Left lung (tissue), 10 donors: Measurements from ENCODE around the gene KDM5A. TPM values are rescaled to one million over a fixed set of nuclear protein-coding genes. Genes with fewer than 3 reads are reported as not detected.
A peak's percentile ranks its signal among the peaks of the same experiment; 100 is the strongest.

Source experiments
- ATAC-seq: fragments of 200-7000 bp; cut with Tn5 transposase; one replicate; pipeline ENCODE4 v1.9.1; 2020; ENCODE audit warnings: moderate library complexity
- DNase-seq, 4 donors: peaks; one replicate each; pipeline ENCODE4 v3.0.0-alpha.2; 2013 to 2020
- H3K27ac ChIP-seq, 2 donors: fragments of 200-600 bp; sonication (generic) in 1 of 2; one replicate each; pipeline versions ENCODE4 v1.5.0 to v1.8.0; 2020 to 2021
- H3K27me3 ChIP-seq, 2 donors: fragments of 200-600 bp; sonication (generic) in 1 of 2; one replicate each; pipeline versions ENCODE4 v1.5.0 to v1.8.0; 2020 to 2021
- H3K36me3 ChIP-seq, 2 donors: fragments of 200-600 bp; sonication (generic) in 1 of 2; one replicate each; pipeline versions ENCODE4 v1.5.0 to v1.8.0; 2020 to 2021
- H3K4me1 ChIP-seq, 2 donors: fragments of 200-600 bp; one replicate each; pipeline ENCODE4 v1.8.0; 2021
- H3K4me3 ChIP-seq, 2 donors: fragments of 200-600 bp; sonication (generic) in 1 of 2; one replicate each; pipeline versions ENCODE4 v1.5.0 to v1.8.0; 2020 to 2021; ENCODE audit warnings: mild to moderate bottlenecking in 1 of 2
- H3K9me3 ChIP-seq, 2 donors: fragments of 200-600 bp; sonication (generic) in 1 of 2; one replicate each; pipeline versions ENCODE4 v1.5.0 to v1.8.0; 2020 to 2021
- intact Hi-C, 2 donors: fragments of 100-400 bp; cut with DNase I; formaldehyde crosslinking; loops; one replicate each; pipeline versions ENCODE4 v1.11.2 to v1.14.2; 2022
- polyA plus RNA-seq, 6 donors: library from polyadenylated mRNA; unstranded; fragments of 120-200 nt; gene quantifications; one replicate each; pipeline ENCODE4 v1.2.1, GENCODE V29; 2013; ENCODE audit not compliant: insufficient read length in 6 of 6
- total RNA-seq, 2 donors: library from RNA; stranded (reverse); fragmentation: NEBNext Ultra II Directional; extraction: Animal tissue kit (Norgen Biotek cat#: 25700); gene quantifications; one replicate each; pipeline ENCODE4 v1.2.1, GENCODE V29; 2021
- TF ChIP-seq, protein P1 (sequence below), 2 donors: fragments of 200-600 bp; sonication (generic) in 1 of 2; IDR thresholded peaks; one replicate each; pipeline versions ENCODE4 v1.5.0 to v1.8.0; 2021; ENCODE audit warnings: antibody characterized with exemption in 2 of 2
- donor health status: DM: no; HTN: yes; CAD: no.
- donor health status: DM: no; HTN: no; CAD: no.

The KDM5A gene
- total and polyA plus RNA-seq, 8 donors: 41.2 to 66.9 (median 51.5) TPM

DNA sequence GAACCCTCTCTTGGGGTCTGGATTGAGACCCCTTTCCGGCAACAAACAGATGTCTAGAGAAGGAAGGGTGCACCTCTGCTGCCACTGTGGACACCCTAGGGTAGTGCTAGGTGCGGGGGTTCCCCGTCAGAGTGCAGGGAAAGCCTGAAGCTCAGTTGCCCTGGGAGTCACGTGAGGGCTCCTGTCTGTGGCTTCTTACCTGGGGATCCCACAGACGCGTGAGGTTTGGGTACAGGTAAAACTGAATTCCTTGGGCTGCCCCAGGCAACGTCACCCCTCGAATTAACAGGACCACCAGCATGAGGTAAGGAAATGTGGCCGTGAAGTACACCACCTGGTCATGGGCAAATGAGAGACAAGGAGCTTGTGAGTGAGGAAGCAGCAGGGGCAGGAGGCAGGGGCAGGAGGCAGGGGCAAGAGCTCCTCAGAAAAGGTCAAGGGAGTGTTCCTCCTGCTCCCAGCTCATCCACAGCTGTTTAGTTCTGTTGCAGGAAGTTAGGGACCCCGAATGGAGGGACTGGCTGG lies 154.2 kb downstream of the KDM5A start:
- Histone ChIP-seq H3K4me3 (no peak overlapping the region), H3K9me3 (peaks cover 0 to 27% of the 10 kb centered on the region in 2 donors), H3K4me1 (no peaks in the 10 kb centered on the region), H3K27ac (no peak overlapping the region), H3K27me3 (peaks cover 0 to 8% of the 10 kb centered on the region in 2 donors), H3K36me3 (no peaks in the 10 kb centered on the region)
- DNase-seq: no peak
- ATAC-seq: no peak
- TF ChIP-seq, protein P1, sequence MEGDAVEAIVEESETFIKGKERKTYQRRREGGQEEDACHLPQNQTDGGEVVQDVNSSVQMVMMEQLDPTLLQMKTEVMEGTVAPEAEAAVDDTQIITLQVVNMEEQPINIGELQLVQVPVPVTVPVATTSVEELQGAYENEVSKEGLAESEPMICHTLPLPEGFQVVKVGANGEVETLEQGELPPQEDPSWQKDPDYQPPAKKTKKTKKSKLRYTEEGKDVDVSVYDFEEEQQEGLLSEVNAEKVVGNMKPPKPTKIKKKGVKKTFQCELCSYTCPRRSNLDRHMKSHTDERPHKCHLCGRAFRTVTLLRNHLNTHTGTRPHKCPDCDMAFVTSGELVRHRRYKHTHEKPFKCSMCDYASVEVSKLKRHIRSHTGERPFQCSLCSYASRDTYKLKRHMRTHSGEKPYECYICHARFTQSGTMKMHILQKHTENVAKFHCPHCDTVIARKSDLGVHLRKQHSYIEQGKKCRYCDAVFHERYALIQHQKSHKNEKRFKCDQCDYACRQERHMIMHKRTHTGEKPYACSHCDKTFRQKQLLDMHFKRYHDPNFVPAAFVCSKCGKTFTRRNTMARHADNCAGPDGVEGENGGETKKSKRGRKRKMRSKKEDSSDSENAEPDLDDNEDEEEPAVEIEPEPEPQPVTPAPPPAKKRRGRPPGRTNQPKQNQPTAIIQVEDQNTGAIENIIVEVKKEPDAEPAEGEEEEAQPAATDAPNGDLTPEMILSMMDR (IDR thresholded peaks at IDR 0.05): no peak
- intact Hi-C loops: no loop called here

DNA sequence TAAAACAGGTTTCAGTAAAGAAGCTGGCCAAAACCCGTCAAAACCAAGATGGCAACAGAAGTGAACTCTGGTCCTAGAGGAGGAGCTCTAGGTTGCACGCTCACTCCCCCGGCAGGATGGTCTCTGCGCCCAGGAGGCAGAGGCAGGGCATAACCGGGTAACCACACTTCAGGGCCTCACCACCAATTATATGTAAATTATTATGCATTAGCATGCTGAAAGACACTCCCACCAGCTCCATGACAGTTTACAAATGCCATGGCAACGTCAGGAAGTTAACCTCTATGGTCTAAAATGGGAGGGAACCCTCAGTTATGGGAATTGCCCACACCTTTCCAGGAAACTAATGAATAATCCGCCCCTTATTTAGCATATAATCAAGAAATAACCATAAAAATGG lies 155.1 kb downstream of the KDM5A start:
- Histone ChIP-seq H3K9me3 (peaks cover 0 to 27% of the 10 kb centered on the region in 2 donors), H3K27me3 (peaks cover 0 to 13% of the 10 kb centered on the region in 2 donors), H3K36me3 (no peaks in the 10 kb centered on the region), H3K4me3 (no peak overlapping the region), H3K4me1 (no peaks in the 10 kb centered on the region), H3K27ac (no peak overlapping the region)
- no peak for DNase-seq
- intact Hi-C loops: no loop called here
- TF ChIP-seq, protein P1 (IDR thresholded peaks at IDR 0.05): no peak
- no peak for ATAC-seq

DNA sequence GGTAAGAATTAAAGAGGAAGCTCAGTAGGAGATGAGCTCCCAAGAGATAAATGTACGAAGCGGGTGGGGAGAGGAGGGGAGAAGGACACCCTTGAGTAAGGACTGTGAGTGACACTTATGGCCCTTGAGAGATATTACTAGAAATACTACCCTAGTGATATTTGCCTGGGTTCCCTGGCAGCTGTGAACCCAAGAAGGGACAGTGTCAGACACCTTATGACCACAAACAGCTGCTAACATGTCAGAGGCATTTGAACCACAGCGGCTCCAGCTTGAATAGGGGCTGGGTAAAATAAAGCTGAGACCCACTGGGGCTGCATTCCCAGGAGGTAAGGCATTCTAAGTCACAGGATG lies 155.5 kb downstream of the KDM5A start:
- intact Hi-C loops: no loop called here
- ATAC-seq: no peak

DNA sequence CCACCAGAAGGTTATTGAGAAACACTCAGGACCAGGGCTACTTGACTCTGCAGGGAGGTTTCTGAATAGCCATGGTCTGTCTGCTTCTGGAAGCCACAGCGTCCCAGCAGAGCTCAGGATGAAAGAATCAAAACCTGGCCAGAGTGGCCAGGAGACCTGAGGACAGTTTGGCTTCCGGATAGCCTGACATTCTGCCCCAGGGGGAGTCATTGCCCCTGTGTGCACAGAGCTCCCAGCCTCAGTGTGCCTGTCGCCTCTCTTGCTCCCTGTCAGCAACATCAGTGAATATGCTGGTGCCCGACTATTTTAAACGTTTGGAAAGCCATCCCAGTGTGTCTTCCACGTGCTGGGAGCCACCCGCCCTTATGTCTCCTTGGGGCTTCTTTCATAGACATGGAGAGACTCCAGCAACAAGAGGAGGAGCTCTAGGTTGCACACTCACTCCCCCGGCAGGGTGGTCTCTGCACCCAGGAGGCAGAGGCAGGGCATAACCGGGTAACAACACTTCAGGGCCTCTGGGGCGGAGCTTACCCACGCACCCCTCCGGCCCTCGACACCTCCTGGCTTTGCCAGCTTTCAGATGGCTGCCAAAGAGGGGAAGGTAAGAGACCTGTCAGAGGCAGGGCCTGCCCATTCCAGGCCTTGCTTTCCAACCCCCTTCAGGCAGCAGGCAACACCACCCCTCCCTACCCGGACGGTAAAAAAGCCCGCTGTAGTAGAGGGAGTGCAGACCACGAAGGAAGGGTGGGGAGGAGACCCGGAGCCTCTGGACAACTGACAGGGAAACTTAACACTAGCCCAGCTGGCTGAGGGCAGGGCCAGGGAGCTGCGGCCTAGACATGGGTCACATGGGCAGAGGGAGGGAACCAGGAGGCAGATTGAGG lies 156.1 kb downstream of the KDM5A start:
- no peak overlapping the region for H3K27ac ChIP-seq
- intact Hi-C loops: no loop called here
- no peak overlapping the region for H3K4me3 ChIP-seq
- ATAC-seq (peak; percentile 36), DNase-seq (no peak)
- peaks cover 0 to 6% of the 10 kb centered on the region in 2 donors for H3K27me3 ChIP-seq
- H3K36me3 ChIP-seq: no peaks in the 10 kb centered on the region
- TF ChIP-seq, protein P1 (IDR thresholded peaks at IDR 0.05): no peak
- no peaks in the 10 kb centered on the region for H3K4me1 ChIP-seq
- H3K9me3 ChIP-seq: peaks cover 0 to 27% of the 10 kb centered on the region in 2 donors

More for the DNA sequence above, 155.5 kb downstream of the KDM5A start:
- Histone ChIP-seq H3K27me3 (peaks cover 0 to 12% of the 10 kb centered on the region in 2 donors), H3K4me3 (no peak overlapping the region), H3K9me3 (peaks cover 0 to 27% of the 10 kb centered on the region in 2 donors), H3K27ac (no peak overlapping the region), H3K4me1 (no peaks in the 10 kb centered on the region), H3K36me3 (no peaks in the 10 kb centered on the region)
- DNase-seq: no peak
- TF ChIP-seq, protein P1 (IDR thresholded peaks at IDR 0.05): no peak

DNA sequence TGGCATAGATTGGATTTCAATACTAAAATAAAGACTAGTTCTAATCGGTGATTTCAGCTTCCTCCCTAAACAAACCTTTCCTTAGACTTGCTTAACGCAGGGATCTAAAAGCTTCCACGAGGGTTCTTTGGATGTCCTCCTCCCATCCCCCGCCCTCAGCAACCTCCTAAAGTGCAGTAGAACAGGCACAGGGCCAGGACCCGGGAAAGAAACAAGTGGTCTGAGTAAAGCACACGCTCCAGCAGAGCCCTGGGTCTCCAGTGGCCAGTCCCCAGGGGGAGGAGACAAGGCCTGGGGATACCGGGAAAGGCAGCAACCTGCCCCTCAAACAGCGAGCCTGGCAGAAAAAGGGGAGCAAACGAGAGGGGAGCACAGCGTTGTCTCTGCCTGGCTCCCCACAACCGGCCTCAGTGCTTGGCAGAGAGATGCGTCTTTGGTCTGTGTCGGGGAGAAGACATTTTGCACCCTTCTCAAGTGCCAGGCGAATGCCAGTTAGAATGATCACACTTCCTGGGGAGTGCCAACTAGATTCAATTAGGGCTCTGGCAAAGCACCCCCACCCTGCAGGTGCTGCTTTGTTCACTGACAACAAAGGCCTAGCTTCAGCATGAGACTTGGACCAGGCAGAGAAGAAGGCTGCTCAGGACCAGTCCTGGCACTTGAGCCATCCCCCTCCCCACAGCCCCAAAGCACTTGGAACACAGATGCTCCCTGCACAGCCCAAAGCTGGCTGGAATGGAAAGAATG lies 158.0 kb downstream of the KDM5A start:
- no peak for ATAC-seq
- no peak overlapping the region for H3K27ac ChIP-seq
- H3K9me3 ChIP-seq: peaks cover 0 to 15% of the 10 kb centered on the region in 2 donors
- no peaks in the 10 kb centered on the region for H3K36me3 ChIP-seq
- intact Hi-C loops: no loop called here
- DNase-seq: no peak
- H3K4me3 ChIP-seq: no peak overlapping the region
- peaks cover 0 to 9% of the 10 kb centered on the region in 2 donors for H3K27me3 ChIP-seq
- TF ChIP-seq, protein P1 (IDR thresholded peaks at IDR 0.05): no peak
- no peaks in the 10 kb centered on the region for H3K4me1 ChIP-seq
